Stimulated activated CD4-positive, alpha-beta T cell treated with anti-CD3 and anti-CD28 coated beads, Interleukin-1b, Interleukin-23, amount 100 ng/mL, for 24 hours (primary cell): Measurements from ENCODE around the gene ZBED4.

ENCODE experiments used
- DNase-seq, 4 experiments: peaks; one replicate each; pipeline ENCODE4 v3.0.0-alpha.2; 2020; ENCODE audit warnings: low read depth in 4 of 4, low spot score in 1 of 4

The ZBED4 gene

GRCh38 chr22:49872347-49872746 is 18.7 kb downstream of the ZBED4 start:
- DNase-seq, result no peak

DNA sequence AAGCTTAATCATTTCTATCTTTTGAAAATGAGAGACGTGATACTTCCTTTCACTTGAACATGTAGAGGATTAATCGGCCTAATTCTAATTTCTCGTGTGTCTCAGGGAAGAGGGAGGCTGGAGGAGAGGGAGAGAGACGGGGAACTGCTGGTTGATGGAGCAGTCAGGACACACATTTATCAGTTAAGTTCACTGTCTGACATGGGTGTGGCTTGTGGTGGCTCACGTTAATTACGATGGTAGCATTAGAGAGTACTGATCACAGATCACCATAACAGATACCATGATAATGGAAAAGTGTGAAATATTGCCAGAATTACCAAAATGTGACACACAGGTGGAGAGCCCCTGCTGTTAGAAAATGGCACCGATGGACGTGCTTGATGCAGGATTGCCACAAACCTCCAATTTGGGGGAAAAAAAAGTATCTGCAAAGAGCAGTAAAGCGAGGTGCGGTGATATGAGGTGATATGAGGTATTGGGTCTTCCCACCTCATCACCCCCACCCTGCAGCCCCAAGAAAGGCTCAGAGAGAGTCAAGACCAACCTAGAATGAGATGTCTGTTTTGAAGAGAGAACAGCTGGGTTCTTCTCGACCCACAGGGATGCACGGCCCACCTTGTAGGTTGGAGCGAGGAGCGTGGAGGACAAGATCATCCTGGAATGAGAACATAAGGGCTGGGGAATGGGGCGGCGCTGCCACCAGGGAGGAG is 19.7 kb downstream of the ZBED4 start:
- DNase-seq, result no peak

DNA sequence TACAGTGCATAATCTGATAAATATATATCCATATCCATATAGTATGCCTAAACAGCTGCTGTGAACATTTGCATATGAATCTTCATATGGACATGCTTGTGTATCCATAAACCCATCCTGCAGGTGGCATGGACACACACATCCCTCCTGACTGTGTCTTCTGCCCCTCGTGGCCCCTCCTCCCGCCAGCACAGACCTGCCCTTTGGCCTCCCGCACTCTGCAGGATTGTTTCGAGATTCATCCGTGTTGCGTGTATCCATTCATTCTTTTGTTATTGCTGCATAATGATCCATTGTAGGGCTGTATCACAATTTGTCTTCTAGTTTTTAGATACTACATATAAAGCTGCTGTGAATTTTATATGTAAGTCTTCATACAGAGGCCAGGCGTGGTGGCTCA is 24.0 kb downstream of the ZBED4 start:
- DNase-seq, result no peak

DNA sequence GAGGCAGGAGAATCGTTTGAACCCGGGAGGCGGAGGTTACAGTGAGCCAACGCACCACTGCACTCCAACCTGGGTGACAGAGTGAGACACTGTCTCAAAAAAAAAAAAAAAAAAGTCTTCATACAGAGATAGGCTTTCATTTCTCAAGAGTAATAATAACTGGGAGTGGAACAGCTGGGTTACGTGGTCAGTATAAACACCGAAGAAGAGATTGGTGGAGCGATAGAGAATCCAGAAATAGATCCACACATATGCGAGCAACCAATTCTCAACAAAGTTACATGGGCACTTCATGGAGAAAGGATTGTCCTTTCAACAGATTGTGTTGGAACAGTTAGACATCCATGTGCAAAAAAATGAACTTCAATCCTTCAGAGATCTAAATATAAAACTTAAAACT is 24.6 kb downstream of the ZBED4 start:
- no peak for DNase-seq

DNA sequence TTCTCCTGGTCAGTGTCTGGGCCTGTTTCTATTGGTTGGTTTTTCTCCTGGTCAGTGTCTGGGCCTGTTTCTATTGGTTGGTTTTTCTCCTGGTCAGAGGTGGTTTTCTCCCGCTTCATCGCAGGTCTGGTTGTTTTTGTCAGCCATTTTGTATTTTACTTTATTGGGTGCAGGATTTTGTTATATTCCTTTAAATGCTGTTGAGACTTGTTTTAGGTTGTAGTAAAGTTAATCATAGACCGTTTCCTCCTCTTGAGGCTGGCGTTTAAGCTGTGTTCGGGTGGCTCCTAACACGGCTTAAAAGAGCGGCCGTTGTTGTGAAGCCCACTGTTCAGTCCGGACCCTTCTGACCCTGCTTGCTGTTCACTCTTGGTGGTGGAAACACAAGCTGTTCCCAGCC is 26.2 kb downstream of the ZBED4 start:
- DNase-seq, result no peak

GRCh38 chr22:49880281-49880680 is 26.6 kb downstream of the ZBED4 start:
- DNase-seq, result no peak

GRCh38 chr22:49881856-49882255 is 28.2 kb downstream of the ZBED4 start:
- no peak for DNase-seq

DNA sequence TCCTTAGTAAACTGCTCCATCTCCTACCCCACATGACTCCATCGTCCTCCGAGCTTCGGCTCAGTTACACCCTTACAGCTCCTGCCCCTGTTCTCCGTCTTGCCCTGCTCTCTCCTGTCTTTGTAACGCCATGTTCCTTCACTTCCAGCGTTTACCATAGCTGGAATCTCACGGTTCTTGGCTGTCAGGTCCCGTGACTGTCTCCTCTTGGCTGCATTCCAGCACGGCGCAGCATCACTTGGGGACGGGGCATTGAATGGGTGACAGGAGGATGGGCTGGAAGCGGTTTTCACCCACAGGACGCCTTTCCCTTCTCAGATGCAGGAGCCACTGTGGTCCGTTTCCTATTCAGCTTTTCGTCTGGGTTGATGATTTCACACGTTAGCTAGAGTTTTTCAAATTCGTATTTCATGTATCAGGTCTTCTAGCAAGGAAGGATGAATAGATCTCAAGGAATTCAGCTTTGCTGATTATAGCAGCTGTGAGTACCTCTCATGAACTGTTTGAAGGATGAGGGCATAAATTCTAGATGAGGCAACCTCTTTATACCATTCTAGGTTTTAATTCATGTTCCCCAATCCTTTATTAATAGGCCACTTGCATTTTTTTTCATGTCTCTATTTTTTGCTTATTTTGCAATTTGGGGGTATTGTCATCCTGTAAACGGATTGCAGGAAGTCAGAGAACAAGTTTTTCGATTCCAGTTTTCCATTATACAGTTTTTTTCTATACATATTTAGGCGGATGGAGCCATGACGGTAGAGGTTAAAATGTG is 29.1 kb downstream of the ZBED4 start:
- no peak for DNase-seq

DNA sequence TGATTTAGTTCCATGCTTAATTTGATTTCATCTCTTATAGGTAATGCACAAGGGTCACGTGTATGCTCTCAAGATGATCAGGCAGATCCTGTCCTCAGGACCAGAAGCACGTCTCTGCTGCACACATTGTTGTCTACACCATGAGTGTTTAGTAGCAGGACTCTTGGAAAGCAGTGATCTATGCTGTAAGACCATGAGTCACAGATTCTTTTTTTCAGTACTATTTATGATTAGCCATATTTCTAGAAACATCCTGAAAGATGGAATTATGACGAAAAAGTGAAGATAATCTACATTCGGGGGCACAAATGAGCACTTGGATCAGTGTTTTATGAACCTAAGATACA is 29.6 kb downstream of the ZBED4 start:
- no peak for DNase-seq

GRCh38 chr22:49884075-49884474 is 30.4 kb downstream of the ZBED4 start:
- DNase-seq, result no peak

GRCh38 chr22:49884503-49885260 is 31.0 kb downstream of the ZBED4 start:
- DNase-seq, result no peak

DNA sequence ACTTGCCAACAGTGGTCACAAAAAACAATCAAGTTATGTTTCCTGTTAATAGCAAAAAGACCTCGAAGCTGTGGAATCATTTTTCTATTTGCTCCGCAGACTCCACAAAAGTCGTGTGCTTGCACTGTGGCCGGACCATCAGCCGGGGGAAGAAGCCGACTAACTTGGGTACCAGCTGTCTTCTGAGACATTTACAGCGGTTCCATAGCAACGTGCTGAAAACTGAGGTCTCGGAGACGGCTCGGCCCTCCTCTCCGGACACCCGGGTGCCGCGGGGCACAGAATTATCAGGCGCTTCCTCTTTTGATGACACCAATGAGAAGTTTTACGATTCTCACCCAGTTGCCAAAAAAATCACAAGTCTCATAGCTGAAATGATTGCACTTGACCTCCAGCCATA is 31.6 kb downstream of the ZBED4 start:
- no peak for DNase-seq

DNA sequence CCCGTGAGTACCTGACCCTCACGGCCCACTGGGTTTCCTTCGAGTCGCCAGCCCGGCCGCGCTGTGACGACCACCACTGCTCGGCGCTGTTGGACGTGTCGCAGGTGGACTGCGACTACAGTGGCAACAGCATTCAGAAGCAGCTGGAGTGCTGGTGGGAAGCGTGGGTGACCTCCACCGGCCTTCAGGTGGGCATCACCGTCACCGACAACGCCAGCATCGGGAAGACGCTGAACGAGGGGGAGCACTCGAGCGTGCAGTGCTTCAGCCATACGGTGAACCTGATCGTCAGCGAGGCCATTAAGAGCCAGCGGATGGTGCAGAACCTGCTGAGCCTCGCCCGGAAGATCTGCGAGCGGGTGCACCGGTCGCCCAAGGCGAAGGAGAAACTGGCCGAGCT is 32.2 kb downstream of the ZBED4 start:
- DNase-seq, result no peak

DNA sequence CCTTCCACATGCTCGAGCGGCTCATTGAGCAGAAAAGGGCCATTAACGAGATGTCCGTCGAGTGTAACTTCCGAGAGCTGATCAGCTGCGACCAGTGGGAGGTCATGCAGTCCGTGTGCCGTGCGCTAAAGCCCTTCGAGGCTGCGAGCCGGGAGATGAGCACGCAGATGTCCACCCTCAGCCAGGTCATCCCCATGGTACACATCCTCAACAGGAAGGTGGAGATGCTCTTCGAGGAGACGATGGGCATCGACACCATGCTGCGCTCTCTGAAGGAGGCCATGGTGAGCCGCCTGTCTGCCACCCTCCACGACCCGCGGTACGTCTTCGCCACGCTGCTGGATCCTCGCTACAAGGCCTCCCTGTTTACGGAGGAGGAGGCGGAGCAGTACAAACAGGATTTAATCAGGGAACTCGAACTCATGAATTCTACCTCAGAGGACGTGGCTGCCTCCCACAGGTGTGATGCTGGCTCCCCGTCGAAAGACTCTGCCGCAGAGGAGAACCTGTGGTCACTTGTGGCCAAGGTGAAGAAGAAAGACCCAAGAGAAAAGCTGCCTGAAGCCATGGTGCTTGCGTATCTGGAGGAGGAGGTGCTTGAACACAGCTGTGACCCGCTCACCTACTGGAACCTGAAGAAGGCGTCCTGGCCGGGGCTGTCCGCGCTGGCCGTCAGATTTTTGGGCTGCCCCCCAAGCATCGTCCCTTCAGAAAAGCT is 32.9 kb downstream of the ZBED4 start:
- no peak for DNase-seq

DNA sequence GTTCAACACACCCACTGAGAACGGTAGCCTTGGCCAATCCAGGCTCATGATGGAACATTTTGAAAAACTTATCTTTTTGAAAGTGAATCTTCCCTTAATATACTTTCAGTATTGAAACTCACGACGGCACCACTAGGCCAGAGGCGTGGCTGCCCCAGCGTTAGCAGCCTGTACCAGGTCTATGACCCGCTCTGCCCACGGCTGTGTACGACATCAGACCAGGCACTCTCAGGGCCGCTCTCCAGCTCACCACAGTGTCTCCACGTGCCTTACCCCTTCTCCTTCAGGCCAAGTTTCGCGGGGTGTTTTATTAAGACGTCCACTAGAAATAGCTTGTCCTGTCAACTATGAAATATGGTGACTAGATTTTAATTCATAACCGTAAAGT is 33.4 kb downstream of the ZBED4 start:
- no peak for DNase-seq

DNA sequence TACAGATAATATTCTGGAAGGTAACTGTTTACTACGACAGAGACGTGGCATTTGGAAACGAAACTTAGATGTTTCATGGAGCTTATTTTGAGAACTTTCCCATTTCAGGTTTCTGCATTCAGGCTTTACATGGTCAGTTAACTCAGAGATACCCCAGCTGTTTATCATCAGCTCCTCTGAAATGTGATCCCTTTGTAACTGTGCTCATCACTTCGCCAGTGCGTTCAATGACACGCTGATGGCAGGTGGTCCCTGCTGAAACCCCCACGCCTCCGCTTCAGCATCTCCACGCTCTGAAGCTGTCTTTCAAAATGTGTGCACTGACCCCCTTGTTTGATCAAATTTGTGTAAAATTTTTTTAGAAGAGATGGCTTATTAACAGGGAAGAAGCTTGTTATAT is 34.1 kb downstream of the ZBED4 start:
- DNase-seq, result no peak

DNA sequence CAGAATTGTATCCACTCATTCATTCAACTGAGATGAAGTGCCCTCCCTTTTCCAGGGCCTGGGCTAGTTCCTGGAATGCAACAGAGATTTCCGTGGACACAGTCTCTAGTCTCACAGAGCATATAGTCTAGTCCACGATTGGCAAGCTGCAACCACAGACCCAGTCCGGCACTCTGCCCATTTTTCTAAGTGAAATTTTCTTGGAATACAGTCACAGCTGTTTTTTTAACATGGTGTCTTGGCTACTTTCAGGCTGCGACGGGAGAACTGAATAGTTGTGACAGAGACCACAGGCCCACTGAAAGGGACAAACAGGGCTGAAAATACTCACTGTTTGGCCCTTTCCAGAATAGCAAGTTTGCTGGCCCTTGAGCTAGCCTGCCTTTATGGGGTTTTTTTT is 35.4 kb downstream of the ZBED4 start:
- no peak for DNase-seq

- no peak for DNase-seq
Measured at GRCh38 chr22:49892226-49892899, 38.7 kb downstream of the ZBED4 start.

GRCh38 chr22:49893025-49893424 is 39.4 kb downstream of the ZBED4 start:
- DNase-seq, result no peak

- no peak for DNase-seq
Measured at GRCh38 chr22:49894322-49895054, 40.8 kb downstream of the ZBED4 start.
